Measurements from ENCODE around the gene PTPN14.

- no peak for TF ChIP-seq CTCF (IDR thresholded peaks at IDR 0.05; ENCODE audit: low read length)
- no peak for TF ChIP-seq EZH2 (optimal IDR thresholded peaks at IDR 0.05; ENCODE audit: low read depth, low read length)
These were observed 16.9 kb upstream of the PTPN14 start for GRCh38 chr1:214568328-214568727.
